T47D (cell line): ENCODE results near the gene ADAP1.

ENCODE experiments used
- DNase-seq, 2 experiments: peaks; one replicate each; pipeline versions ENCODE4 v3.0.0 to v3.0.0-alpha.2; 2011 to 2012; ENCODE audit warnings: low read depth in 1 of 2, low spot score in 1 of 2
- JUND ChIP-seq: IDR thresholded peaks from 2 replicates; pipeline ENCODE4 v1.6.1; 2012; ENCODE audit warnings: low read depth
- in situ Hi-C: cut with HindIII; loops from 2 replicates; pipeline ENCODE4 v1.10.0; 2016; ENCODE audit warnings: low sequenced_read_pairs, low pct_unique_long_range_greater_than_20kb

The ADAP1 gene

GRCh38 chr7:922334-923107, 32.0 kb downstream of the ADAP1 start:
- no peak for TF ChIP-seq JUND
- in situ Hi-C loops = no loop called here

GRCh38 chr7:921581-922333, 32.7 kb downstream of the ADAP1 start:
- in situ Hi-C loops = no loop called here
- no peak for DNase-seq
- TF ChIP-seq JUND = no peak

More at GRCh38 chr7:922334-923107, 32.0 kb downstream of the ADAP1 start:
- no peak for DNase-seq

GRCh38 chr7:921071-921461, 33.4 kb downstream of the ADAP1 start:
- no peak for DNase-seq
- in situ Hi-C loops = no loop called here
- TF ChIP-seq JUND = no peak

GRCh38 chr7:920351-921070, 34.0 kb downstream of the ADAP1 start:
- in situ Hi-C loops = no loop called here
- no peak for TF ChIP-seq JUND
- DNase-seq = no peak

- no peak for TF ChIP-seq JUND
- DNase-seq = no peak
- in situ Hi-C loops = no loop called here
Measured at GRCh38 chr7:919924-920341, 34.5 kb downstream of the ADAP1 start.

- TF ChIP-seq JUND = no peak
- in situ Hi-C loops = no loop called here
- DNase-seq = no peak
Measured at GRCh38 chr7:919114-919442, 35.4 kb downstream of the ADAP1 start.

- TF ChIP-seq JUND = no peak
- in situ Hi-C loops = no loop called here
- DNase-seq = no peak
Measured at GRCh38 chr7:918441-919113, 35.9 kb downstream of the ADAP1 start.

- TF ChIP-seq JUND = no peak
- DNase-seq = no peak
- in situ Hi-C loops = no loop called here
Measured at GRCh38 chr7:918118-918425, 36.4 kb downstream of the ADAP1 start.

GRCh38 chr7:917255-918117, 37.0 kb downstream of the ADAP1 start:
- no peak for DNase-seq
- no peak for TF ChIP-seq JUND
- in situ Hi-C loops = no loop called here

- in situ Hi-C loops = no loop called here
- DNase-seq = peak in 1 of 2 experiments; percentile 35
- no peak for TF ChIP-seq JUND
Measured at GRCh38 chr7:916291-916941, 38.1 kb downstream of the ADAP1 start.
